HUDEP-2 (cell line): ENCODE results near the gene RBM12.

Source experiments
- DNase-seq, 76 experiments: peaks; one replicate each; lab custom pipeline; 2025; ENCODE audit not compliant: unreplicated experiment in 76 of 76; lab: John Stamatoyannopoulos, UW

Gene RBM12

DNA sequence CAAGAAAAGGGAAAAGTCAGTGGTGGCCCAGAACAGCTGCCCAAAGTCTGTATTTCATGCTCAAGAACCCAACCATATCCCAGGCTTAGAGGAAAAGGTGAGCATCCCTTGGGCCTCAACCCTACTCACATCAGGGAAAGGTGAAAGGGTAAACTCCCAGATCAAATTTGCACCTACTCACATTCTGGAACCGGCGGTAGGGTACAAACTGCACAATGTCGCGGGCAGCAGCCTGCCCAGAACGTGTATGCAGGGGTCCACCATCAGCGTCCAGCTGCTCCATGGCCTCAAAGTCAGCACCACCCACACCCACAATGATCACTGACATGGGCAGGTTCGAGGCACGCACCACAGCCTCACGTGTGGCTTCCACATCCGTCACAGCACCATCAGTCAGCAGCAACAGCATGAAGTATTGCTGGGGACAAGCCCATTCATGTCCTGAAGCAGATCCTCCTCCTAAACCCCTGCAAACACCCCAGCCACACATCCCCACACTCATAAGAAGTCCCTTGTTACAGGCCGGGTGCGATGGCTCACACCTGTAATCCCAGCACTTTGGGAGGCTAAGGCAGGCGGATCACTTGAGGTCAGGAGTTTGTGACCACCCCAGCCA lies 38.2 kb downstream of the RBM12 start:
- DNase-seq: no peak

DNA sequence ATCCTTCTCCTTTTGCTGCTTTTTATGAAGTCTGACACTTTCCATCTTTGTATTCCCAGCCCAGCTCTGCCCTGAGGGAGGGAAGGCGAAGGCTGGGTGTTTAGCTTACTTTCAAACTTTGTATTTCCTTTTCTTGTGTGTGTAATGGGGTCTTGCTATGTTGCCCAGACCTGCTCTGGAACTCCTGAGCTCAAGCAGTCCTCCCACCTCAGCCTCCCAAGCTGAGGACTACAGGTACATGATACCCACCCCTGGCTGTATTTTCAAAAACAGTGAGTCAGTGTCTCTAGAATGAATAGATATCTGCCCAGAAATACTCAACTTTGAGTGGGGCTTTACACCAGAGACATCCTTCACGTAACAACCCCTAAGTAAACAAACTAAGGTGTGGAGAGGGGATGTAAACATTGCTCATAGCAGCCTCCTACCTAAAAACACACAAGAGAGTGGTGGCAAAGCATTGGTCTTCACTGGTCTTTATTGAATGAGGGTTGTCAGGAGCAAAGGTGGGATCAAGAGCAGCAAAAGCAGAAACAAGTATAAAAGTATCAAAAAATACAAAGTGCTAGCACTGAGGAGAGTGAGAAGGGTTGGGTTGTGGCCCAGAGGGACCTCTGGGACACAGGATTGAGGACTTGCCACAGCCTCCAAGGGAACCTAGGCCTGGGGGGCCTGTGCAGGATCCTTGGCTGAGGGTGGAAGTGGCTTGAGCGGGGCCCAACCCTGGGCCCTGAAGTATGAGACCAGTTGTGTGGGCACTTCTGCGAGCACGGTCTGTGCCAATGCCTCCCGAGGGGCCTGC lies 38.9 kb downstream of the RBM12 start:
- no peak for DNase-seq

DNA sequence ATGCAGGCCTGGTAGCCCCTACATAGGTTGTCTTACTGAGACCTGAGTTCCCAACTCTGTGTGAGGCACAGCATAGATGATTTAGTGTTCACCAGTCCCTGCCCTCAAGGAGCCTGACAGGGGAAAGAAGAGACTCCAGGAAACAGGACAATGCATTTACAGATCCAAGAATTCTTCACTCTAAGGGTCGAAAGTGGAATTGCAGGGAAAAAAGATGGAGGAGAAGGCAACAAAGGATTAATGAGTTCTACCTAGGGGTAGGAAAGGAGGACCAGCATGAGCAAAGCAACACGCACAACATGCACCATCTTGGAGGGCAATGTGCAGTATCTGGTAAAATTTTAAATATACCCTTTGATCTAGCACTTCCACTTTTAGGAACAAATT lies 43.1 kb downstream of the RBM12 start:
- DNase-seq: no peak

DNA sequence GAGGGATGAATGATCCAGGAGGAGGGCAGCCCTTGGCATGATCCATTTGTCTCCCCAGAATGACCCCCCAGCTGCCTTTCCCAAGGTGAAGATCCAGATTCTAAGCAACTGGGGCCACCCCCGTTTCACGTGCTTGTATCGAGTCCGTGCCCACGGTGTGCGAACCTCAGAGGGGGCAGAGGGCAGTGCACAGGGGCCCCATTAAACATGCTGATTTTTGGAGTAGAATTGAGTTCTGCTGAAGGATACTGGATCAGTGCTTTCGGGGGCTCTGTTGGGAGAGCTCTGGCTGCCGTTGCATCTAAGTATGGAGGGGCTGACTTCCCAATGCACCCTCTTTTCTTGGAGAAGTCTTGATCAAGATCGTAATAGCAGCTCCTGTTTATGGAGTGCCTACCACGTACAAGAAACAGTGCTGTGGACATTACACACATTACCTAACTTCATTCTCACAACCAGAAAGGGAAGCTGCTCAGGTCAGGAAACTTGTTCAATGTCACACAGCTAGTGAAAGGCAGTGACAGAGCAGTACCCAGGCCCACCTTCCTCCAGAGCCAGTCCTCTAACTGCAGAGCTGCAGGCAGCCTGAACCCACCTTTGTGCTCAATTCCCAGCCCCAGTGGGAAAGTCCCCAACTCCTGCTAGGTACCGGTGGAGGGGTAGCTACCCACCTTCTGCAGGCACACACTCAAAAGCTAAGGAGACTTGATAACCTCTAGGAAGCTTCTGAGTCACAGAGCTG lies 43.7 kb downstream of the RBM12 start:
- DNase-seq: no peak

DNA sequence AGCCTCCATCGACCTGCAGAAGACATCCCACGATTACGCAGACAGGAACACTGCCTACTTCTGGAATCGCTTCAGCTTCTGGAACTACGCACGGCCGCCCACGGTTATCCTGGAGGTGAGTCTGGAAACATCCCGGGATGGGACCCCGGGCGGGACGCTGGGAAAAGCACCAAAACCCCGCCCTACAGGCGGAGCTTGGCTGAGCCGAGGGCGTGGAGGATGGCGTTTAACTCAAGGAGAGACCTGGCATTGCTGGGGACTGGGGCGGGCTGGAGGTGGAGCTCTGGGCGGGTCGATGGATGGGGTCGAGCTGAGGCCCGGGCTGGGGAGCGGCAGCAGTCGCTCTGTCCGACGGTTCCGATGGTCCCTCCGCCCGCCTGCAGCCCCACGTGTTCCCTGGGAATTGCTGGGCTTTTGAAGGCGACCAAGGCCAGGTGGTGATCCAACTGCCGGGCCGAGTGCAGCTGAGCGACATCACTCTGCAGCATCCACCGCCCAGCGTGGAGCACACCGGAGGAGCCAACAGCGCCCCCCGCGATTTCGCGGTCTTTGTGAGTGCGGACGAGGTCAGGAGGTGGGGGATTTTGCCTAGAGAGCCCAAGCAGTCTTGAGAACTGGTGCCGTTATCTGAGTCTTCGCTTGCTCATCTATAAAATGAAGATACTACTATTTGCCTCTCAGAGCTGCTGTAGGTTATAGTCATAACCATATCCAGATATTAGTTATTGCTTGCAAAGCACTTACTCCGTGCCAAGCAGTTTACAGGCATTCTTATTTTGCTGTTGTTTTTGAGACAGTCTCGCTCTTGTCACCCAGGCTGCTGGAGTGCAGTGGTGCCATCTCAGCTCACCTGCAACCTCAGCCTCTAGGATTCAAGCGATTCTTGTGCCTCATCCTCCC lies 45.3 kb downstream of the RBM12 start:
- DNase-seq: peak in 59 of 76 experiments; percentile 18 to 84 (median 58)

DNA sequence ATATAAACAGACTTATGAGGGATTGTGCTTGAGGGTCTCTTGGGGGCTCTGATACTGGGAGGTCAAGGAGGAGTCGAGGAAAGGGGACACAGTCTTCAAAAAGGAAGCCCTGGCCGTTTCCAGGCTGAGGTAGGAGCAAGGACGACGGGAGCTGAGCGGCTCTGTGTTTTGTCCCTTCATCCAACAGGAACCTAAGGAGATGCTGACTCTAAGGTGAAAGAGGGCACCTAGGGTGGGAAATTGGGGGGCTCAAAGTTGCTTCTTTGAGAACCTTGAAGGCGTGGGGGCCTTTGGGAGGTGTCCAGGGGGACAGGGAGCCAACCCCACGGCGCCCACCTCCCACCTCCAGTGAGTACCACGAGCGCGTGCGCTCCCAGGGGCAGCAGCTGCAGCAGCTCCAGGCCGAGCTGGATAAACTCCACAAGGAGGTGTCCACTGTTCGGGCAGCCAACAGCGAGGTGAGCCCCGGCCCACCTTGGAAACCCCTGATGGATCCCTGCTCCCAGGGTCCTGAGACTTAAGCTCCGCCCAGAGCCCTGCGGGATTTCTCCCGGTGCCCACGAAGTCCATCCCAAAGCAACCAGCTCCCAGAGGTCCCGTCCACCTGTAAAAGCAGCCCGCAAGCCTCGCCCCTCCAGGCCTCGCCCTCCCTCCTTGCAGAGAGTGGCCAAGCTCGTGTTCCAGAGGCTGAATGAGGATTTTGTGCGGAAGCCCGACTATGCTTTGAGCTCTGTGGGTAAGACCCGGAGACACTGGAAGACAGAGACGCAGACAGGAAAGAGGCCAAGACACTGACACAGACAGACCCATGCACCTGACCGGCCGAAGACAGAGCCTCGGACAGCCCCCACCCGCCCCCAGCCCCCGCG lies 46.2 kb downstream of the RBM12 start:
- peak in 8 of 76 experiments; percentile 7 to 49 (median 24) for DNase-seq

DNA sequence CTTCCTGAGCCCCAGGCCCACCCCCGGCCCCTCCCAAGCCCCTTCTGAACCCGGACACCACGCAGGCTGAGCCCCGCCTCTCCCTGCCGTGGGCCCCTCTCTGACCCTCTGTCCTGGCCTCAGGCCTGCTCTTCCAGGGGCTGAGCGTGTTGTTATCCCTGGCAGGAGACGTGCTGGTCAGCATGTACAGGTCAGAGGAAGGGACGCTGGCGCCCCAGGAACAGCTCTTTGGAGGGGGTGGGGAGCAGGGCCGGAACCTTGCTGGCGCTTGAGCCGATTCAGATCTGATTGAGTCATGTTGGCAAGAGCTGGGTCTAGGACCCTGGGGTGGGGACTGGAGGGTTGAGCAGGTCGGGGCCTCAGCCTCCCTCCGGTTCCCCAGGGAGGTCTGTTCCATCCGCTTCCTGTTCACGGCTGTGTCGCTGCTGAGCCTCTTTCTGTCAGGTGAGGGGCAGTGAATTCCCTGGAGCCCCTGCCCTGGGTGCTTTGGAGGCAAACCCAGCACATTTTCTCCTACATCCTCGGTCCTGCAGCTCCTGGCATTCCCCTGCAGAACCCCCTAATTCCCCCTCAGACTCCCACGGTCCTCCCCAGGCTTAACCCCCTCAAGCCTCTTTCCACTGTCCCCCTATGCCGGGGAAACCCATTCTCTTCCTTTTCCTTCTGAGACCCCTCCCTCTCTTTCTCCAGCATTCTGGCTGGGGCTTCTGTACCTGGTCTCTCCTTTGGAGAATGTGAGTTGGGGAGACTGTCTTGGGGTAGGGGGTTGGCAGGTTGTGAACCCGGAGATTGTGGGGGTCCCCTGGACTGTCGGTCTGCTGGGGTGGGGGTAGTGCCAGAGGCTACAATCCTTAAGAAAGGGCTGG lies 47.1 kb downstream of the RBM12 start:
- peak in 51 of 76 experiments; percentile 8 to 69 (median 33) for DNase-seq

DNA sequence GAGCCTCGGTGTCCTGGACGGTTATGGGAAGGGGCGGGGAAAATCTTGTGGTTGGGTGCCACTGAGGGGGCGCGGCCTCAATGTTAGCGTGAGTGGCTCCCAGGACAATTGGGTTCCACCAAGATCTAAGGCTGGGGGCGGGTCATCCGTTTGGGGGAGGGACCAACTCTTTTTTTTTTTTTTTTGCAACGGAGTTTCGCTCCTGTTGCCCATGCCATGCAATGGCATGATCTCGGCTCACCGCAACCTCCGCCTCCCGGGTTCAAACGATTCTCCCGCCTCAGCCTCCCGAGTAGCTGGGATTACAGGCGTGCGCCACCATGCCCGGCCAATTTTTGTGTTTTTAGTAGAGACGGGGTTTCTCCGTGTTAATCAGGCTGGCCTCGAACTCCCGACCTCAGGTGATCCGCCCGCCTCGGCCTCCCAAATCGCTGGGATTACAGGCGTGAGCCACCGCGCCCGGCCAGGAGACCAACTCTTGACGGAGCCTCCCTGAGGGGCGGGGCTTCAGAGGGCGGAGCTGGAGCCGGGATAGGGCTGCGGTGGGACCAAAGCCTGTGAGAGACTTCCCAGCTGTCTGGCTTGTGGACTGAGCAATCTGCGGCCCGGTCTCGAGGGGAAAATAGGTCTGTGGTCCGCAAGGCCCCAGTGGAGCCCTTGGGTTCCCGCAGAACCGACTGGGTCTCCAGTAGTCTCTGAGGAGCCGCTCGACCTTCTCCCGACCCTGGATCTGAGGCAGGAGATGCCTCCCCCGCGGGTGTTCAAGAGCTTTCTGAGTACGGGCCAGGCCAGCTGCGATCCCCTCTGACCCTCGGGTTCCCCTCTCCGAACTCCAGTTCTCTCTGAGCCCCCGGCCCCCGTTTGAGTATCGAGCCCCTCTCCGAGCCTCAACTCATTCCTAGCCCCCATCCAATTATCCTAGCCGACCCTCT lies 48.0 kb downstream of the RBM12 start:
- DNase-seq: peak in 75 of 76 experiments; percentile 15 to 96 (median 76)

DNA sequence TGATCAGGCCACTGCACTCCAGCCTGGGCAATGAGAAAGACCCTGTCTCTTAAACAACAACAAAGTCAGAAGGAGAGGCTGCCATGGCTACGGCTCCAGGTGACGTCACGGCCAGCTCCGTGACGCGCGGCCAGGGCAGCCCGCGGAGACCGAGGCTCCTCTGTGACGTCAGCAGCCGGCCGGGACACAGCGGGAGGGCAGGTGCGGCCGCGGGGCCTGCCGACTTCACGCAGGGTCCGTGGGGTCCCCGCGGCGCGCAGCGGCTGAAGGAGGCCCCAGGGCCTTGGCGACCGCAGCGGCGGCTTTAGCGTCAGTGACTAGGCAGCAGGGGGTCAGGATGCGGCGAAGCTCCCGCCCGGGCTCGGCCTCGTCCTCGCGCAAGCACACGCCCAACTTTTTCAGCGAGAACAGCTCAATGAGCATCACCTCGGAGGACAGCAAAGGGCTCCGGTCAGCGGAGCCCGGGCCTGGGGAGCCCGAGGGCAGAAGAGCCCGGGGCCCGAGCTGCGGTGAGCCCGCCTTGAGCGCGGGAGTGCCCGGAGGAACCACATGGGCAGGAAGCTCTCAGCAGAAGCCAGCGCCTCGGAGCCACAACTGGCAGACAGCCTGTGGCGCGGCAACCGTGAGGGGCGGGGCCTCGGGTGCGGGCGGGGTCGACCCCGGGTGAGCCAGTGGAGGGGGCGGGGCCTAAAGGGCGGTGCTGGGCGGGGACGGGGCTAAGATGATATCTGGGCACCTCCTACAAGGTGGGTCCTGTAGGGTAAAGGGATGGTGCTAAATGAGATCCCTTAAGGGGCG lies 48.8 kb downstream of the RBM12 start, which contains the start of gene SPAG4:
Gene SPAG4 (plus strand): TSS at position 163 of the 798 bp plus-strand sequence. CDS start 175 bp downstream, at position 338.
- DNase-seq: peak in 74 of 76 experiments; percentile 74 to 100 (median 99)

DNA sequence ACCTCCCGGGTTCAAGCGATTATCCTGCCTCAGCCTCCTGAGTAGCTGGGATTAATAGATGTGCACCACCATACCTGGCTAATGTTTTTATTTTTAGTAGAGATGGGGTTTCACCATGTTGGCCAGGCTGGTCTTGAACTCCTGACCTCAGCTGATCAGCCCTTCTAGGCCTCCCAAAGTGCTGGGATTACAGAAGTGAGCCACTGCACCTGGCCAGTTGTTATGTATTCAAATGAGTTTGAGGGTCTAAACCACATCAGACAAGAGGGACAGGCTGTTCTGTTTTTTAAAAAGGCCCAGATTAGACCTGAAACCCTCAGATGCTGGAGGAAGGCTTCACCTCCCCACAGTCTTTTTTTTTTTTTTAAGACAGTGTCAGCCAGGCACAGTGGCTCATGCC lies 53.2 kb downstream of the RBM12 start:
- no peak for DNase-seq

DNA sequence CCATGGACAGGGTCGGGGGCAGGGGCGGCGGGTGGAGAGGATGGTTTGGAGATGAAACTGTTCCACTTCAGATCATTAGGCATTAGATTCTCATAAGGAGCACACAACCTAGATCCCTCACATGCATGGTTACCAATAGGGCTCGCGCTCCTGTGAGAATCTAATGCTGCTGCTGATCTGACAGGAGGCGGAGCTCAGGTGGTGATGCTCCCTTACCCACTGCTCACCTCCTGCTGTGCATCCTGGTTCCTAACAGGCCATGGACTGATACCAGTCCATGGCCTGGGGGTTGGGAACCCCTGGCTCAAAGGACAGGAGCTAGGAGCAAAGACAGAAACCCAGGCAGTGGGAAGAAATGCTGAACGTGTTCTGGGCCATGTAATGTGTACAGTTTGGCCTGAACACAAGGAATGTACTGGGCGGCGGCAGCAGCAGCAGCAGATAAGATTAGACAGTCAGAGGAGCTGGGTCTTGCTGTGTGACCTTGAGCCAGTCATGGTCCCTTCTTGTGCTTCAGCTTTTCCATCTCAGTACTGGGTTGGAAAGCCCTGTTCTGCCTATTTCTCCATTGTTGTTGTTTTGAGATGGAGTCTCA lies 53.8 kb downstream of the RBM12 start:
- peak in 63 of 76 experiments; percentile 8 to 77 (median 41) for DNase-seq

DNA sequence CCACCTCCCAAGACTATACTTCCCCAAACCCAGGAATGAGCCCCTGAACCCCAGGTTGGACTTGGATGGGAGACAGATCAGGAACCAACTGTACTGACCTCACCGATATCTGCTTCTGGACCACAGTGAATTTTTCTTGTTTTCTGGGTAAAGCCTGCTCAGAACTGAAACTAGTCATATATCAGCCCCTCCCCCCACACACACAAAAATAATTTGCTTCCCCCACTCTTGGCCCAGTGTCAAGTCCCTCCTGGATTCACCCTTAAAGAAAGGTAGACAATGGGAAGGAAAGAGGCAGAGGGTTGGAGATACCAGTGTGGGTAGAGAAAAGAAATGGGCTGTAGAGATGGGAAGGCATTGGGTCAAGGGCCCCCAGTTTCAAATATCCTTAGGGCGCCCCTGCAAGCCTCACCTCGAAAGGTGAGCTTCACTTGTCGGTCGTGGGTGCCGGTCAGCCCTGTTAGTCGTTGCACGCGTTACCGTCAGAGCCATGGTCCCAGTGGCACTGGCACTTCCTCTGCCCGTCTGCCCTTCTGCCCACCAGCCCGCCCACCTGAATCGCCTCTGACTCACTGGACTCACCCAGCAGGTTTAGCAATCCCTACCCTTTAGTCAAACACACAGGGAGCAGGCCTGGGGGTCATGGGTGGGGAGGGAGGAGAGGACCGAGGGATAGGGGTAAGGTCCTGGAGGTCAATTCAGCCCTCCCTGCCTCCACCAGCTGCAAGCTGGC lies 57.5 kb downstream of the RBM12 start:
- no peak for DNase-seq

DNA sequence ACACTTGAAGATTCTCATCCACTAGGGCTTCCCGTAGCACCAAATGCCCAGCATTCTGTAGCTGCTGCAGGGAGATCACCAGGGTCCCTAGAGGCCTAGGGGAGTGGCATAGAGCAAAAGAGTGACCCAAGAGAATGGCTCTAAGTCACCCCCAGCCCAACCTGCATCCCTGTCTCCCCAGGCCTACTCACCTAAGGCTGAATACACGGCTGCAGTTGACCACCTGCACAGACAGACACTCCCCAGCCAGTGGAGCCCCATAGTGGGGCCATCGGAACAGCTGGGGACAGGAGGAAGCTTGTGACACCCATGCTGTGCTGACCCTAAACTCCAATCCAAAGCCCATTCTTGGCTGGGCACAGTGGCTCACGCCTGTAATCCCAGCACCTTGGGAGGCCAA lies 58.6 kb downstream of the RBM12 start:
- no peak for DNase-seq

DNA sequence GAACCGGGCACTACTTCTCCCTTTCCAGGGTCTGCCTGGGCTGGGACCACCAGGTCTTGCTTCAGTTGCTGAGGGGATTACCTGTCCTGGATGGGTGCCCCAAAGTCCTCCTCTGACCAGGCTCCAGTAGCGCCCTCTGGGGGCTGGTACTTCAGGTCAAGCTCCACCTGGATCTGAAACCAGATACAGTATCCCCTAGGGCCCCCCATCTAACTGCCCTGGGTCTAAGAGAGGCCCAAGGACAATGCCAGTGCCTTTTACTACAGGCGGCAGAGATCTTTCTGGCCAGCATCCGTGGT lies 60.3 kb downstream of the RBM12 start:
- peak in 8 of 76 experiments; percentile 9 to 35 (median 18) for DNase-seq

DNA sequence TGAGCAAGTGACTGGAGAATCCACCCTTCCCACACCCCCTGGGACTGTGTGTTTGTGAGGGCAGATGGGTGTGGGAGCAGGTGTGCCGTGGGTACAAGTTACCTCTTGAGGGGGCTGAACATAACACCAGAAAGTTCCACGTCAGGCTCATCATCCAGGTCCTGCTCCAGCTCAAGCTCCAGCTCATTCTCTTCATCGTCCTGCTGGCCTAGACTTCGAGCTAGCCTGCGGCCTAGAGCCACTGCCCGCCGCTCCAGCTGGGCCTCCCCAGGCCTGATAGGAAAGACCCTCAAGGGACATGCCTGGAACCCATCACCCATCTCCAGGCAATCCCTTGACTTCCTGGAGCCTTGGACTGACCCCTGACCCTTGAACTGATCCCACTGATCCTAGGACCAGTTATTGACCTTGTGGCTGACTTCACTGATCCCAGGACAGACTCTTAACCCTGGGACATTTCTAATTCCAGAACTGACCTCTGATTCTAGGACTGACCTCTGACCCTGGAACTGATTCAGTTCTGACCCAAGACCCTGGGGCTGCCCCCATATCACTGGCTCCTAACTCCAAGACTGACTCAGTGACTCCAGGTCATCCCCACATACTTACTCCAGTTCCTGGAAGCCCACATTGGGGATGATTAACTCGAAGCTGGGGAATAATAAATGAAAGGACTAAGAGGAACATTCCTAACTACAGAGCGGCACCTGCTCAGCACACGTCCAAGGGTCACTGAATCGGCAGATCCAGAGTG lies 60.8 kb downstream of the RBM12 start:
- DNase-seq: no peak
